DND-41 (cell line): ENCODE results near the gene FUCA1.

ENCODE experiments used
- ATAC-seq: fragments of 200-7000 bp; cut with Tn5 transposase; 3 replicates; pipeline ENCODE4 v1.9.1; 2021; ENCODE audit warnings: low read depth; ENCODE audit not compliant: insufficient read depth
- DNase-seq: peaks from one replicate; pipeline ENCODE4 v3.0.0-alpha.2; 2020
- H2AFZ ChIP-seq: 2 replicates; pipeline ENCODE4 v1.6.0; 2012; ENCODE audit warnings: low read depth, low read length
- H3K27ac ChIP-seq: 2 replicates; pipeline ENCODE4 v1.5.1; 2012; ENCODE audit warnings: low read length, inconsistent platforms
- H3K27me3 ChIP-seq: fragments of 200-600 bp; sonication (generic); 2 replicates; pipeline ENCODE4 v1.6.0; 2012; ENCODE audit warnings: low read length, mild to moderate bottlenecking, inconsistent platforms; ENCODE audit not compliant: insufficient read depth, poor library complexity
- H3K36me3 ChIP-seq: 2 replicates; pipeline ENCODE4 v1.5.1; 2012; ENCODE audit warnings: low read length, inconsistent platforms; ENCODE audit not compliant: insufficient read depth
- H3K4me1 ChIP-seq: 2 replicates; pipeline ENCODE4 v1.5.1; 2012; ENCODE audit warnings: mild to moderate bottlenecking, low read length; ENCODE audit not compliant: insufficient read depth
- H3K4me2 ChIP-seq: 2 replicates; pipeline ENCODE4 v1.6.0; 2012; ENCODE audit warnings: mild to moderate bottlenecking, moderate library complexity, low read length, inconsistent platforms; ENCODE audit not compliant: insufficient read depth
- H3K4me3 ChIP-seq, 2 experiments: fragments of 200-600 bp in 1 of 2; shearing (Covaris generic) in 1 of 2; 2 replicates each; pipeline ENCODE4 v1.5.1; 2012 to 2016; ENCODE audit warnings: inconsistent platforms in 2 of 2, low read length in 2 of 2, mild to moderate bottlenecking in 2 of 2, low read depth in 1 of 2, moderate library complexity in 1 of 2
- H3K79me2 ChIP-seq: 2 replicates; pipeline ENCODE4 v1.6.0; 2012; ENCODE audit warnings: low read length, inconsistent platforms; ENCODE audit not compliant: insufficient read depth
- H3K9ac ChIP-seq: 2 replicates; pipeline ENCODE4 v1.6.0; 2012; ENCODE audit warnings: low read depth, mild to moderate bottlenecking, inconsistent platforms, low read length, moderate library complexity
- H3K9me3 ChIP-seq: 2 replicates; pipeline ENCODE4 v1.5.1; 2012; ENCODE audit warnings: low read length, moderate library complexity, mild to moderate bottlenecking, inconsistent platforms; ENCODE audit not compliant: insufficient read depth, severe bottlenecking
- H4K20me1 ChIP-seq: 2 replicates; pipeline ENCODE4 v1.6.0; 2012; ENCODE audit warnings: low read length; ENCODE audit not compliant: insufficient read depth
- EZH2 ChIP-seq: IDR thresholded peaks from 3 replicates; pipeline ENCODE4 v1.6.1; 2012; ENCODE audit warnings: borderline replicate concordance, low read depth, mild to moderate bottlenecking, moderate library complexity, low read length, inconsistent platforms; ENCODE audit not compliant: severe bottlenecking
- TF ChIP-seq, protein P1 (sequence below): IDR thresholded peaks from 2 replicates; pipeline ENCODE4 v1.5.1; 2012; ENCODE audit warnings: borderline replicate concordance, low read length, moderate library complexity, mild to moderate bottlenecking; ENCODE audit not compliant: poor library complexity, severe bottlenecking; ENCODE audit errors: extremely low read depth

The FUCA1 gene

DNA sequence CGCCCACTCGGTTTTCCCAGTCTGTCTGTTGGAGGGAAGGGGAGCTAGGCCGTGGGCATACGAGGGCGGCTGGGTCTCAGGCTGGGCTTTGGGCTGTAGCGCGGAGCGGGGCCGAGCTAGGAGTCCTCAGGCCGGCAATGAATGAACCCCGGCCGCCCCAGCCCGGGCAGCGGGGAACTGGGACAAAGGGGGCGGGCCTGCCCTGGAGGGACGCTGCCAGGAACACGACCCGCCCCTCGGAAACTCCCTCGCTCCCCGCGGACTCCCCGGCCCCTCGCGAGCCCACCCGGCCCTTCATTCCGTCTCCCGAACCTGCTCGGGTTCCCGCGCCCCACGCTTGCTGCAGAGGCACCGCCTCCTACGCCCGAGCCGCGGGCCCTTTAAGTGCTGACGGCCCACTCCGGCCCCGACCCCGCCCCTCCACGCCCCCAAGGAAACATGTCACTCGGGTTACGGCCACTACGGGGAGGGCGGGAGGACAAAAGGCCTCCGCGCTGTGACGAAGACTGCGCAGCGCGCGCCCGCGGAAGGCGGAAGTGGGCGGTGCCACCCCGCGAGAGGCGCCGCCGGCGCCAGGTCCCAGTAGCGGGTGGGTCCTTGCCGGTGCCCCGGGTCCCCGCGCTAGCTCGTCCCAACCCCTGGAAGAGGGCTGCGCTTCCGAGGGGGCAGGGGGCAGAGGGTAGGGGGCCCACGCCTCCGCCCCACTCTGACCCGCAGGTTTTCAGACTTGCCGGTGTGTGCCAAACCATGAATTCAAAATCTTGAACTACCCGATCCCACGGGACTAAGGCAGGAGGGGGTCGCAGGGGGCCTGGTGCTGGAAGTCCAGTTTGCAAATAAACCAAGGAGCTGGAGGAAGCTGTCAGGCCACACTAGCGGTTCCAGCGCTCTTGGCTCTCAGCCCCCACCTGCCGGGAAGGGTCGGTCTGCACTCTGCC, 67.4 kb downstream of the FUCA1 start, which contains the start of gene GALE:
TSS of gene GALE (minus strand) at position 355 of the 938 bp plus-strand sequence. CDS start 1,747 bp downstream, outside the sequence.
- Histone ChIP-seq H3K4me3 (peak within 1 kb of the TSS; percentile 87 to 93), H3K27ac (peak within 1 kb of the TSS; percentile 82), H3K9ac (peak within 1 kb of the TSS; percentile 88), H3K4me1 (peaks cover 28% of the 10 kb centered on the region), H3K4me2 (peak within 1 kb of the TSS; percentile 89), H4K20me1 (no peaks in the 10 kb centered on the region), H3K79me2 (peaks cover 9% of the 10 kb centered on the region), H3K9me3 (no peaks in the 10 kb centered on the region), H2AFZ (peak within 1 kb of the TSS; percentile 93), H3K27me3 (no peaks in the 10 kb centered on the region), H3K36me3 (peaks cover 28% of the 10 kb centered on the region)
- TF ChIP-seq, protein P1, sequence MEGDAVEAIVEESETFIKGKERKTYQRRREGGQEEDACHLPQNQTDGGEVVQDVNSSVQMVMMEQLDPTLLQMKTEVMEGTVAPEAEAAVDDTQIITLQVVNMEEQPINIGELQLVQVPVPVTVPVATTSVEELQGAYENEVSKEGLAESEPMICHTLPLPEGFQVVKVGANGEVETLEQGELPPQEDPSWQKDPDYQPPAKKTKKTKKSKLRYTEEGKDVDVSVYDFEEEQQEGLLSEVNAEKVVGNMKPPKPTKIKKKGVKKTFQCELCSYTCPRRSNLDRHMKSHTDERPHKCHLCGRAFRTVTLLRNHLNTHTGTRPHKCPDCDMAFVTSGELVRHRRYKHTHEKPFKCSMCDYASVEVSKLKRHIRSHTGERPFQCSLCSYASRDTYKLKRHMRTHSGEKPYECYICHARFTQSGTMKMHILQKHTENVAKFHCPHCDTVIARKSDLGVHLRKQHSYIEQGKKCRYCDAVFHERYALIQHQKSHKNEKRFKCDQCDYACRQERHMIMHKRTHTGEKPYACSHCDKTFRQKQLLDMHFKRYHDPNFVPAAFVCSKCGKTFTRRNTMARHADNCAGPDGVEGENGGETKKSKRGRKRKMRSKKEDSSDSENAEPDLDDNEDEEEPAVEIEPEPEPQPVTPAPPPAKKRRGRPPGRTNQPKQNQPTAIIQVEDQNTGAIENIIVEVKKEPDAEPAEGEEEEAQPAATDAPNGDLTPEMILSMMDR, result no peak
- TF ChIP-seq EZH2, result no peak
- peak; percentile 98 for DNase-seq
- peak; percentile 89 for ATAC-seq

DNA sequence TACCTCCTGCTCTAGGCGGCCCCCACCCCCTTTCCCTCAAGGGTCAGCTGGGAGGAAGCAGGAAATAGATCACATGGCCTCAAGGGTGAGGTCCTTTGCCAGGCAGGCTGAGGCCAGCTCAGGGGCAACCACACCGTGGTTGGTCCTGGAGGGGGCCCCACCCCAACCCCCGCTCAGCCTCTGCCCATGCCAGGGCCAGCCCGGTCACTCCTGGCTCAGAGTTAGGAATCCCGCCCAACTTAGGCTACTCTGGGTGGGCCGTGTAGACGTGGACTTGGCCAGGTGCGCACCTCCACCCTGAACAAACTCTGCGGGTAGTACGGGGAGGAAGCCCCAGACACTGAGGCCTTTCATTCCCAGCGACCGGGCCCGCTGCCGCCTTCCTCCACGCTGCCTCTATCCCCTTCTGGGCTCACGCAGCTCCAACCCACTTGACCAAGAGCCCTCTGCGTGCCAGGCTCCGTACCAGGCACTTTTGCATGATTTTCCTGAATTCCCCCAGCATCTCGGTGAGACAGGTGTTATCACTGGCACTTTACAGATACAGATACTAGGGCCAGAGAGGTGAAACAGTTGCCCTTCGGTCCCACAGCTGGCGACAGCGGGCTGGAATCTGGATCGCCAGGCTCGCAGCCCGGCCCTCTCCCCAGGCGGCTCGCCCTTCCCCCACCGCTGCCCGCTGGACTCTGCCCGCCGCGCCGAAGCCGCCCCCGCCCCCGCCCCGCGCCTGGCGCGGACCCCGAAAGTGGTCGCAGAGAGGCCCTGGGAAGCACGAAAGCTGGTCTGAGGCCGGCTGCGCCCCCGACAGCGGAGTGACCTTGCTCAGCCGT, 68.3 kb downstream of the FUCA1 start:
- peak overlapping the region; percentile 87 to 93 for H3K4me3 ChIP-seq
- H3K36me3 ChIP-seq, result peaks cover 32% of the 10 kb centered on the region
- DNase-seq (no peak), ATAC-seq (no peak)
- peak overlapping the region; percentile 81 for H2AFZ ChIP-seq
- H3K4me2 ChIP-seq, result peak overlapping the region; percentile 89
- peak overlapping the region; percentile 56 for H3K27ac ChIP-seq
- peaks cover 28% of the 10 kb centered on the region for H3K4me1 ChIP-seq
- H3K79me2 ChIP-seq, result peaks cover 9% of the 10 kb centered on the region
- no peaks in the 10 kb centered on the region for H3K9me3 ChIP-seq
- H3K9ac ChIP-seq, result peak overlapping the region; percentile 88
- H3K27me3 ChIP-seq, result no peaks in the 10 kb centered on the region
- no peaks in the 10 kb centered on the region for H4K20me1 ChIP-seq
- TF ChIP-seq, protein P1, result no peak
- no peak for TF ChIP-seq EZH2

DNA sequence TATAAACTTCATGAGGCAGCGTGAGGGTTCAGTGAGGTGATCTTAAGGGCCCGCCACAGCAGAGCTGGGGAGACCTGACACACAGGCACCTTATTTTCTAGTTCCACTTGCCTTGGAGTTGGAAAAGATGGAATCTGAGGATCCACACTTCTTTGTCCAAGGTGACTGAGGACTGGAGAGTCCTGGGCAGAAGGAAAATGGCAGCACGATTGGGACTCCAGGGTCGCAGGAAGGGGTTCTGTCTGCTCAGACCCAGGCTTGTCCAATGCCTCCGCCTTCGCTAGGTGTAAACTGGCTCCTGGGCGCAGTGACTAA, 68.9 kb downstream of the FUCA1 start:
- Histone ChIP-seq H3K9me3 (no peaks in the 10 kb centered on the region), H3K79me2 (peaks cover 9% of the 10 kb centered on the region), H3K27me3 (no peaks in the 10 kb centered on the region), H2AFZ (no peak overlapping the region), H3K9ac (peak overlapping the region; percentile 88), H4K20me1 (no peaks in the 10 kb centered on the region), H3K36me3 (peaks cover 38% of the 10 kb centered on the region), H3K4me2 (peak overlapping the region; percentile 89), H3K4me1 (peaks cover 28% of the 10 kb centered on the region), H3K27ac (no peak overlapping the region), H3K4me3 (peak overlapping the region in 1 of 2 experiments; percentile 93; a peak in 2 of 4 replicates)
- no peak for ATAC-seq
- no peak for TF ChIP-seq EZH2
- TF ChIP-seq, protein P1, result no peak
- DNase-seq, result no peak
